Stimulated activated CD4-positive, alpha-beta T cell treated with anti-CD3 and anti-CD28 coated beads, Interleukin-15, amount 100 ng/mL, for 1 hour (primary cell): Measurements from ENCODE around the gene COLEC12.

Experiments
- DNase-seq, 2 donors: peaks; one replicate each; pipeline ENCODE4 v3.0.0-alpha.2; 2020; ENCODE audit warnings: low read depth in 1 of 2, low spot score in 1 of 2

The COLEC12 gene

DNA sequence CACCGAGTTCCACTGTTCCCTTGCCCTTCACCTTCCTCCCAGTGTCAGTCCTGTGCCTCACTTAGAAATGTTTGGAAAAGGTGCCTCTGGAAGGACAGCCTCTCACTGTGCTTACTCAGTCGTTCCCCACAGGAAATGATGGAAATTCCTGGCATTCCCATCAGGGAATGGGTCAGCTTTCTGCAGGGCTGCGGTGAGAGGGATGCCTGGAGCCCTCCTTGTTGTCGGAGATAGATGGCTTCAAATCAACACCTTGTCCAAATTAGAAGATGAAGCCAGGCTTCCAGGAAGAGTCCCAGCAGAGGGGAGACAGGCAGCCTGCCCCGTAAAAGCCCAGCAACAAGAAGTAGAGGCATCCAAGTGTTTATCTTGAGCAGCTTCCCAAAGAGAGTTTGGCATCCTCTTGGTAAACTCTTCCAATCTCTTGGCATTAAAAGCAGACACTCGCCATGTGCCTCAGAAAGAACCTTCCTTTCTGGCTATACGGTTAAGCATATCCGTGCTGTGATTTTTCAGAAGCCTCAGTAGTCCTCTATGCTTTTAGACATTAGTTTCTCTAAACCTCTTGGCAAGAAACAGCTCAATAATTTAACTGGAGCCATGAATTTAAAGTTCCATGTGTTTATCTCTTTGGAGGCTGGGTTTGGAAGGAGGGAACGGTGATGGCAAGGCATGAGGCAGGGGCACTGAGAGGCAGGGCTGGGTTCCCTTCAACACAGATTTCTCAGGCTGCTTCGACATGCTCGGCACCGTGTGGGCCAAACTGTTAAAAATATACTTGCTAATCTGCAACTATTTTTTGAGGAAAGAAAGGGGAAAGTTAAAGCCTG, 25.1 kb downstream of the COLEC12 start:
- DNase-seq, result no peak

DNA sequence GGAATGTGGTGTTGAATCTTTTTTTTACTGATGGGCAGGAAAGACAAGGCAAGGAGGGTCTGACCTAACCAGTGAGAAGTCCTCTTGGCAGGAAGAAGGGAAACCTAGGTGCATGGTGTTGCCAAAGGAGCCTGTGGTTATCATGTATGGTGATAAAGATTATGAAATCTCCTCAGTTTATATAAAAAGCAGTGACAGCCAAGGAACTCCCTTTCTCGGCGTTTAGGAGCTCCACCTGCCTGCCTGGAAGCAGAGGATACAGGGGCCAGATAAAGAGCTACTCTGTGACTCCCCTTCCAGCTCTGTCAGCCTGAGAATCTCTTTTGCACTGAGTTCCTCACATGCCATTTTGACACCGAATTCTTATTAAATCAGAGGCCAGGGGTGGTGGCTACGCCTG, 26.1 kb downstream of the COLEC12 start:
- DNase-seq, result no peak

DNA sequence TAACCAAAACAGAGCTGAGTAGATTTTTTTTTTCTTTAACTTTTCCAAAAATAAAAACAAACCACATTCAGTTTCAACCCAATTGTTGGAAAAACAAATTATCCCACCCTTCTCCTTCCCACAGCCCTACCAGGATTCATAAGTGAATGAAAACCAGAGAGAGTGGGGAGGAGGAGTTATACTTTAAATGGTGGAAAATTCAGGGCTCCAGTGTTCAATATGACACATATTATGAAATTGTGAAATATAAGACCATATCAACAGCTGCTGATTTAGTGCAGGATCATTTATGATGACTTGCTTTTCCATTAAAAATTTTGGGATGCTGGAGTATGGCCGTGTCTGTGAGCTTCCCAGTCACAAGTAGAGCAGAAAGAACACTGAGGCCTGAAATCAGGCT, 26.7 kb downstream of the COLEC12 start:
- no peak for DNase-seq

DNA sequence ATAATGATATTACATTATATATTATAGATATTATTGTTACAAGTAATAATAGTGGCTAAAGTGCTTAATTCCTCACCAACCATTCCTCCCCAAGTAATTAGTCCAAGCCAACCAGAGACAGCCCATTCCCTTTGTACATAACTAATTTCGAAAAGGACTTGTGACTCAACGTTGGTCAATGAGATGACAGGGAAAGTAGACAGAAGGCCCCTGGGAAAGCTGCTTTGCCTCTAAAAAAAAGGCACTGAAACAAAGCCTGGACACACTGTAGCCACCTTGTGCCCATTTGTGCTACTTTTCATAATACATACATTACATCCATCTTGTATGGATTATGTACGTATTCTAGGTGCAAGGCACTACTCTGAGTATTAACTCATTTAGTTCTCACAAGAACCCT, 28.8 kb downstream of the COLEC12 start:
- DNase-seq, result no peak

DNA sequence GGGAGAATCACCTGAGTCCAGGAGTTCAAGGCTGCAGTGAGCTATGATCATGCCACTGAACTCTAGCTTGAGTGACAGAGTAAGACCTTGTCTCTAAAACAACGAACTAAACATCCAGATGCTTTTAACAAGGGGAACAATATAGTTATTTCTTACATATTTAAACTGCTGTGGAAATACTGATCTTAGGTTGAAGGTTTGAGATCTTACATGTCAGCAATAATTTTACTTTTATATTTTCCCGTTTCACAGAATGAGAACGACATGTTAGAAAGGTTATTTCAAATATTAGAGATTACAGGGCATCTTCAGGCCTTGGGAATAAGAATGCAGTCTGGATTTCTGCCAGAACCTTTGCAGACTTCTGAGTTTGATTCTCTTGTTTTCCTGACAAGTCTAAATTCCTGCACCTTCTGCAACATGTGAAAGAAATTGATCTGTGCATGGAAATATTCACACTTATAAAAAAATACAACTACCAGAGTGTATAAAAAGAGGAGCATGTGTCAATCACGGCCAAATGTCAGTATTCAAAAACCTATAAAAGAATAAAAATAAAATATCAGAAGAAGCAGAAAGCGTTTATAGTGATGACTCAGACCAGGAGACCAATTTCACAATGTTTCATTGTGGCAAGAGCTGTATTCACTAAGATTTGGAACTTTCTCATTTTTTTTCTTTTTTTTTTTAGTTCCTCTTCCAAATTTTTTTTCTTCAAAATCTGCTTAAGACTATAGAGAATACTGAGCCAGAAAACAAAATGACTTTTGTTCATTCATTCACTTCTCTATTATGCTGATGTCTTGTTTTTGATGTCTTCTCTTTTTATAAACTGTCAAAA, 29.6 kb downstream of the COLEC12 start:
- DNase-seq, result no peak

DNA sequence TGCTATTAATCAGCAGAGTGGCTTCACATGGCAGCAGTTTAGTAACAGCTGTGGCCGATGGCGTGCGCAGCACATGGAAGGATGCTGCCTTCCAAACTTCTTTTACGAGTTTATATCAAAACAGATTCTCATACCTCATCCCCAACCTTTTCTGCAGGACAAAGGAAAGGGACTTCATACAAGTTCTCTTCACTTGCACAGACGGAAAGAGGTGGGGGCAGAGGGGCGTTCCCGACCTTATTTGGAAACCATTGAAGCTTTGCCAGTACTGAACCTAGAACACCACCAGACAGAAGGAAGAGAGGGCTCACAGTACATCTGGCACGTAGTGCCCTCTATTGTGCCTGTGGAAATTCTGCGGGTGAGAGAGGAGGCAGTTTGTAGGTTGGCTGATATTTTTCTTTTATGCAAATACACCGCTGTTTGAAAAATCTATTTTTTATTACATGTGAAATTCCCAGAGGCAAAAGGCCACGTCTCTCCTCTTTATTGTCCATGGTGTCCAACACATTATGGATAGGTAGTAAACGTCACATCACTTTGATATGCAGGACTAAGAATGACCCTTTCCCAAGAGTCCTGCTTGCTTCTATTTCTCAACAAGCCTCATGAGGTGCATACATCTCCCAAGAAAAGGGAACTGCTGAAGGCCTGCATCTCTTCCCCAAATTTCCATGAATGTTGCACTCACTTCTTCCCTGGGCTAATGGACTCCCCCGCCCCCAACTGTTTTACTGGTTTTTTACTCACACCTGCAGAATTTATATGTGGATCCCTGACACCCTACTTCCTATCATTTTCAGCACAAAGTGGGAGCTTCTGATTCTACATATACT, 31.3 kb downstream of the COLEC12 start:
- DNase-seq, result no peak

DNA sequence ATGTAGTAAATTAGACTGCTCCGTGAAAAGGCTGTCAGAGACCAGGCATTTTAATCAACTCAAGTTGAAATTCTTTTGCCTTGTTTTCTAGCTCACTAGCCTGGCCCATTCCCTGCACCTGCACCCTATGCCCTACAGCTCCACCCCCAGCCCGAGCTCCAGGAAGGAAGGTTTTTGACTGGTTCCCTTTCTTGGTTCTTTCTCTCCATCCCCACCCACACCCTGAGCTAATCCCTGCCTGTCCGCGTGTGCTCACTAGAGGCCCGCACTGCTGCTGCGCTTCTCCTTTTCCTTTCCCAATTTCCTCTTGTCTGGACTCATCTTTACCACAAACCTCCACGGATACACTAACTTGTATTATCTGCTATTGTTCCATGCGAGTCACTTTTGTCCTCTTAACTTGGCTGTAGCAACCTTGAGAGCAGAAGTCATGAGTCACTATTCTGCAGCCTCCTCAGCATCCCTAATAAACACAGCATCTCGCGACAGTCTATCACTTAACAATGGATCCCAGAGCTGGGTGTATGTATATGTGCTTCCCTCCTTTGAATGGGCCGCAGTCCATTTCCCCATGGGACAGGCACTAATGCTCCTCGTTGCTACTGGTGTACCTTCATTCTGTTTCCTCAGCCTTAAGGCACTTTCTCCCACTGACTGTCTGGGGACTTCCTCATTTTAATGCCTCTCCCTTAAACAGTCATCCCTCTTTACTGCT, 36.5 kb downstream of the COLEC12 start:
- DNase-seq, result no peak

DNA sequence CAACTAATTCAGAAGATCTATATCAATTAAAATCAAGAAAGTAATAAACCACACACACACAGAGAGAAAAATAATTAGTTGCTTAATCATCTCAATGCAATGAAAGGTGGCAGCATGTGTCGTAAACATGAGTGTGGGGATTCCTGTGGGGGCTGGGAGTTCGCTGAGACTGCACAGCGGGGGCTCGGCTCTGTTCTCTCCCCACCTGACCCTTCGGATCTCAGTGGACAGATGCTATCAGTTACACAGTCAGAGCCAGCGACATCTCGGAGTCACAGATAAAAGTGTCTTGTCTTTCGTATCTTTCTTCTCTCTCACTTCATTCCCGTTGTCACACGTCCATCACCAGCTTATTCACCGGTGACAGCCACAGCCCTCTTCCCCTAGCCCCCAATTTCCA, 37.1 kb downstream of the COLEC12 start:
- DNase-seq, result no peak

DNA sequence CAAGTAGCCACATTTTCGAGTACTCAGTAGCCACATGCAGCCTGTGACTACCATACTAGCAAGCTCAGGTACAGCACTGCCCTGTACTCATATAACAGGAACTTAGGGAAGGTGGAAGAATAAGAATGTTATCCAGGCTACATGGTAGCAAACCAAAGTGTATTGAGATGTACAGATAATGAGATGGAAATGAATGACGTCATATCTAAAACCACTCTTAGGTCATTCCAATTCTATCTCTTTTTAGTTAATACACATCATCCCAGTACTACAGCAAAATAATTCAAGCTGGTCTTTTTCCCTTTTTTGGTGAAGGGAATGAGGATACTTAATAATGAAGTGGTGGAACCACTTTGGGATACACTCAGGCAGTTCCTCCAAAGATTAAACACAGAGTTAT, 38.7 kb downstream of the COLEC12 start:
- DNase-seq, result no peak

DNA sequence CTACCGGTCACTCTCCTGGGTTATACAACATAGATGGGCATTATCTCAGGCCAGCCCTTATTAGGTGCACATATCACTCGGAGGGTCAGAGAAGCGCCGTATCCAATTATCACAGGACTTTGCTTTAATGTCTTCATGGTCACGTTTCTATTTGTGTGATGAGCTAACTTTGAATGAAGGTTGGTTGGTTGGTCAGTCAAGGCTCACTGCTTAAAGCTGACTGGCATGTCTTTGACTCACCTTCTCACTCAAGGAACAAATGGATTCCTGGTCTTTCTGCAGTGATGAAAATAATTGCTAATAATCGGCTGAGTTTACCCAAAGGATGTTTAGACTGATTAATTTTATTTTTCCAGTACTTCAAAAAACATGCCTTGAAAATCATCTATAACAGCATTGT, 39.7 kb downstream of the COLEC12 start:
- no peak for DNase-seq

DNA sequence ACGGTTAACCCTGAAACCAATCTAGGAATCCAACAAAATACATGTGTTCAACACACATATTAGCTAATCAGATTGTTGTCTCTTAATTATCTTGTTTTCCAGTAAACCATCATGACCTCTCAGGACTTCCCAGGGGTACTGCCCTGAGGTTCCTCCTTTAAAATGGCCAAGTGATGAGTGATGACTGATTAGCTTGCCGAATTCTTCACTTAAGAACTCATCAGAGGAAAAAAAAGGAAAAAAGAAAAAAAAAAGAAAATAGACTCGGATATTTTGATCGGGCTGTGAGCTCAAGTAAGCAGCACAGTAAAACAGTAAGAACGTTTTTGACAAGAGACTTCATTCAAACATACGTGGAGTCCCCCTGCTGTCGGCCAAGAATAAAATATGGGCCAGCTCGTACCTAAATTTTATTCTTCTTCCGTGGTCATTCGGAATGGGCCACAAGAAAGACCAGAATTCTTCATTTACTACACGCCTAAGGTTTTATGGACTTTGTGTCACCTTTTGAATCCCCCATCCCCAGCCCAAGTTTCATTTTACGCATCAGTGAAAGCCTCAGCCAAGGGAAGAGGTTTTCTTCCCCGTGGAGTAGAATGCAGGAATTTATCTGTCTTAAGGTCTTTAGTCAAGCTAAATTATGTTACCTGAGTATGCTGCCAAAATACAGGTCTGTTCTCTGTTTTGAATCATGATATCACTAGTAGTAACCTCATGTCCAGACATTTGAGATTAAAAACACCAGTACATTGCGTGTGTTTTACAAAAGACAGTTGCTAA, 40.5 kb downstream of the COLEC12 start:
- DNase-seq, result no peak

DNA sequence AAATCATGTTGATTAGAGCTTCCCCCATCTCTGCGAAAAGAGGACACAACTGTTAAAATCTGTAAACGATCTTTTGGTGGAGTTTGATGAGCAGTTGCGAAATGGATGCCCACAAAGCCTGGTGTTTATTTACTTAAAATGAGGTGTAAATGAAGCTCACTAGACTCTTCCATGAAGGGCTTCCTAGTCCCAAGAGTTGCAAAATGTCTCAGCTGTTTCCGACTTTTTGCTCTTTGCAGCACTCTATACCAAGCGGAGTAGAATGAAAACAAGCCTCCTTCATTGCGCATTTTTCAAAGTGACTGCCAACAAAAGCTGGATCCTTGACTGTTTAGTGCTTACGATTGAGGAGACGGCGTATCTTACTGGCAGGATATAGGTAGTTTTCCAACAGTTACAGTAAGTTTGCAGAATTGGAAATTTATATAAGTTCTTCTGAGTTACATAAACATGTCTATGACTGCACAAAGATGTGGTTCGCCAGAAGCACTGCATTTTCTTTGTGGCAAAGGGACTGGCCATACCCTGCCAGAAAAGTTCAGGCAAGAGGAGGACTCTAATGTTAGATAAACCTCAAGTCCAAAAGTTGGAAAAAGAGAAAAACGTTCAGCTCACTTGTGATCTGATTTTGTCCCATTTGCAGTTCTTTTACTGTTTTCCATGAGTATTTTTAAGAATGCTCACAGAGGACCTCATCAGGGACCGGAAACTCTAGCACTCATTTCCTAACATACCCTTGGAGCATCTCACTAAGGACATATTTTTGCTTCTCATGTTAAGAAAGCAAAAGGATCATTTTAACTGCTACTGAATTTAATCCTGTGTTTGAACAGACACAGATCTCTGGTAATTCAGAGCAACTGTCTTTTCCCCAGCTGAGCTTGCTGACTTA, 42.7 kb downstream of the COLEC12 start:
- DNase-seq, result no peak

DNA sequence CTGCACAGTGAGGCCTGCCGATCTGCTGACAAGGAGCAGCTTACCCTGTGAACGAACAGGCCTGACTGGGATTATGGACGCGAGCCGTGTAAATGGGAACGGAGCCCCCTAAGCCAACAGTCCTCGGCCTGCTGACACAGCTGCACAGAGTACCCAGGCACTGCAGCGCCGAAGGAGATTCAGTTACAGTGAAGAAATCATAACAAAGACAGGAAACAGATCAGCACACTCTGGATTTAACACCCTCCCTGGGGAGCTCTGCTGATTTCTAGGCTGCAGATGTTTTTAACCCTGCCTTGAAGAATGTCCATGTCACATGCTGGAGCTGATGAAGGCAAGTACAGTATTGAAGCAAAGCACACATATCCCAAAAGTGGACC, 43.4 kb downstream of the COLEC12 start:
- no peak for DNase-seq

DNA sequence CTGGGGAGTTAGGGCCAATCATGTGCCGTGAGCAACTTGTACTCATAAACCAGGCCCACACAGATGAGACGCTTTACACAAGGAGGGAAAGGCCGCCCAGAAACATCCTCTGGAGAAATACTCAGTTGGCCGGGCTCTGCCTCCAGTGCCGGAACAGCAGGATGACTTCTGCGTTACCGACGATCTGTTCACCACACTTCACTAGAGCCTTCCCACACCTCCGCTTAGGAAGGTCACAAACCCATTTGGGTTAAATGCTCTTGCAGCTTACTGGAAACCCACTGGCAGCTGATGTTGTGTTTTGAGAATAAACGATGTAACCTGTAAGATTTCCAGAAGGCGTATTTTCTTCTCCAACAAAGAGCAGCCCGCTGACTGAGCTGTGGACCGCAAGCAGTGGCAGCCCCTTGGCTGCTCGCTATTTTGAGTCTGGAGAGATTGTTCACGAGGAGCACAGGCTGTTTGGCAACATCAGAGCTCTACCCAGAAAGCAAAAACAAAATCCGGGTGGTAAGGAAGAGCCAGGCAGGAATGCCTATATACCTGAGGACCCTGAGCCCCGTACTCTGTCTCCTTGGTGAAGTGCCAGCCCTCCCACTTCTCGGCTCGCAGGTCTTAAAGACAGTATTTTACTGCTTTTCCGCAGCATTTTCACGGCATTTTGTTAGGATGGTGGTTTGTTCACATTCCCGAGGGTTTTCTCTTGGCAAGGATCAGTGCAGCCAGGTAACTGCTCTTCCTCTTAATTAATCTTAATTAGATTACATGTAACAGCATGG, 44.0 kb downstream of the COLEC12 start:
- DNase-seq, result no peak

DNA sequence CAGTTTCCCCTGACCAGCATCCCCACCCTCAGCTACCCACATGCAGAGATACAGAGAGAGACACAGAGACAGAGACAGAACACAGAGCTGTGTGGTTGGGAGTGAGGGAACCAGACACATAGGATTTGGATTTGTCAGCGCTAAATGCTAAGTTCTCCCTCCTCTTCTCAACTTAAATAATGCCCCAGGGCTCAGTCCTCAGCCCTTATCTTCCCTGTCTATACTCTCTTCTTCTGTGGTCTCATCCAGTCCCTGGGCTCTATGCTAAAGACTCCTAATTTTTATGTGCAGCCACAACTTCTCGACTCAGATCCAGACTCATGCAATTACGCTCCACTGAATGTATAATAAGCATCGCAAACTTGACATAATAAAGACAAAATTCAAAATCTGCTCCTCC, 47.1 kb downstream of the COLEC12 start:
- DNase-seq, result no peak

DNA sequence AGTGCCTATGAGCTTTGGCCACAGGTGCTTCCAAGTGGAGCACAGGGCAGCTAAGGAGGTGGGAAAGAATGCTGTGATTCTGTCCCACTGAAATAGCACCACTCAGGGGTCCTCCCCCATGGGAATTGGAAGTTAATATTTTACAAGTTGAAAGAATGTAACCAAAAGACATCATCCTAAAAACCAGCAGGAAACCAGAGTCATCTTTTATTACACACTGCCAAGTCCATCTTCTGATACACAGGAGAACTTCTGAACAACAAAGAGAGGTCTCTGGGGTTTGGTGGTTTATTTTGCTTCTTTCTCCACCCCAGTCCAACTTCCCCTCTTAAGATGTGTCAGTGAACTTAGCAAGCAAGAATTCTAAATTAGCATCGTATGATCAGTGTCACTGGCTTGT, 47.7 kb downstream of the COLEC12 start:
- DNase-seq, result no peak

DNA sequence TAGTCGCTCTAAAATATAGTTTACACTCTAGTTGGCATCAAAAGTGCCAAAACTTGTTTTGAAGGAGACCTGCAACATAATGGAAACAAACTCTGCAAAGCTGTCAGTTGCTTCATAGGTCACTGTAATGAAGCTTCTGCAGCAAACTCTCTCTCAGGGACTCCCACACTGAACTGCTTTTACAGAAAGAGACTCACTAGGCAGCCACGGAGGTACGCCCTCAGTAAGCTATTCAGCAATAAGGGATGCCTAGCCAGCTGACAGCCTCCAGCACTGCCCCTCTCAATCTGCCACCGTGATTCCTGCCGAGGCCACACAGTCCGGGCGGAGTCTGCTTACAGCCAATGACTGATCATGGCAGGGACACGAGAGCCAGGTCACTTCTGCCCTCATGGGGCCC, 51.1 kb downstream of the COLEC12 start:
- DNase-seq, result no peak

DNA sequence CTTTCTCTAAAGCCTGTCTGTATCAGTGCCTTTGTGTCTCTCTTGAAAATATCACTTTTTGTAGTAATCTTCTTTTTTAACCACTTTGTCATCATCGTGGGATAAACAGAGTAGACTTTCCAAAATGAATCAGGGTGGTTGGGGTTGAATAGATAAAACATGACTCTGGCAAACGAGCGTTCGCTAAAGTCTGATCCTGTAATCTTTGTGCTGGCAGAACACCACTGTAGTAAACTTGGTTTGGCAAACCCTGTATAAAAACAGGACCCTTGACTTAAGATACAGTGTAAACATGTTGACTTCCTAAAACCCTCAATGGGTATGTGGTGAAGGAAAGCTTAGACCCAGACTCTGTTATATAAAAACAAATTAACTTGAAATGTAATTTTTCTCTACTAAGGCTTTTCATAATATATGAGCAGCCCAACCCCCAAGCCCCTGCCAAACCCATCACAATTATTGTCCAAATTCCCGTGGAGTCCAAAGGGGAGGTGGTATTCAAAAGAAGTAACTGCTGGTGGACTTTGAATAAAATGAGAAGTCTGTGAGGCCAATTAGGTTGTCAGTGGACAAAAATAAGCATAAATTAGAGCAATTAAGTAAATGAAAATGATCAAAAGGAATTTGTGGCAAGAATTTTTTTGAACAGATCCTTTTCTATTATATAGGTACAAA, 52.2 kb downstream of the COLEC12 start:
- DNase-seq, result no peak
